ENCODE measurements around the gene MICALL2.

MICALL2 gene

DNA sequence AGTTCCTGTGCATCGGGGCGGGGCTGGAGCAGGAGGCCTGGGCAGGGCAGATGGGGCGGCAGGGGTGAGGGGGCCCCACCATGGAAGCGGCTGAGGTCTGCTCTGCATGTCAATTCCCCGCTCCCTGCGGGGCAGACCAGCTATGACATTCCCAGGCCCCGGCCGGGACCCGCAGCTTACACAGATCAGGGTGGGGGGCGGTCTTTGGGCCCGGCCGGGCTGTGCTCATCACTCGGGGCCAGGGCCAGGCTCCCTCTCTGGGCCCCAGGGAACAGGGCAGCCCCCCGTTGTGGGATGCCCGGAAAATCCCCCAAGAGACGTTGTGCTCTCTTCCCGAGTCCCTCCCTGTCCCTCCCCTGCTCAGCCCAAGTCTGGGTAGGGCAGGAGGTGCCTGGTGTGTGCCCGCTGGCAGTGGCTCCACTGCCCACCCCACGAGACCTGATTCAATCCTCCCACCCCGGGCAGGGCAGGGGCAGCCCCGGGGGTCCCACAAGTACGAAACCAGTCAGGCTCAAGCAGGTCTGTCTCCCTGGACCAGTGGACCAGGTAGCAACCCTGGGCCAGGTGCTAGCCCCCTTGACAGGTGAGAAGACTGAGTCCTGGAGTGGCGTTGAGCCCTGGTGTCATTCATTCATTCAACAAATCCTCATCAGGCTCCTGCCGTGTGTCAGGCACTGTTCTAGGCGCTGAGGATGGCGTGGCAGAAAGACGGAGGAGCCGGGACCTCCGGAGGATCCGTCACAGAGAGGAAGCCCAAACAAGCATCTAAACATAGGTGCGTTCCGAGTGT is 29.0 kb downstream of the MICALL2 start:
- H3K27ac ChIP-seq, result no peak overlapping the region

GRCh38 chr7:1428941-1429501 is 30.2 kb downstream of the MICALL2 start:
- TF ChIP-seq CTCF (IDR thresholded peaks at IDR 0.05) (no peak), ZFX (IDR thresholded peaks at IDR 0.05; ENCODE audit: borderline replicate concordance) (no peak)

More for the DNA sequence above, 29.0 kb downstream of the MICALL2 start:
- TF ChIP-seq ZFX (IDR thresholded peaks at IDR 0.05; ENCODE audit: borderline replicate concordance) (no peak), CTCF (IDR thresholded peaks at IDR 0.05) (no peak)

DNA sequence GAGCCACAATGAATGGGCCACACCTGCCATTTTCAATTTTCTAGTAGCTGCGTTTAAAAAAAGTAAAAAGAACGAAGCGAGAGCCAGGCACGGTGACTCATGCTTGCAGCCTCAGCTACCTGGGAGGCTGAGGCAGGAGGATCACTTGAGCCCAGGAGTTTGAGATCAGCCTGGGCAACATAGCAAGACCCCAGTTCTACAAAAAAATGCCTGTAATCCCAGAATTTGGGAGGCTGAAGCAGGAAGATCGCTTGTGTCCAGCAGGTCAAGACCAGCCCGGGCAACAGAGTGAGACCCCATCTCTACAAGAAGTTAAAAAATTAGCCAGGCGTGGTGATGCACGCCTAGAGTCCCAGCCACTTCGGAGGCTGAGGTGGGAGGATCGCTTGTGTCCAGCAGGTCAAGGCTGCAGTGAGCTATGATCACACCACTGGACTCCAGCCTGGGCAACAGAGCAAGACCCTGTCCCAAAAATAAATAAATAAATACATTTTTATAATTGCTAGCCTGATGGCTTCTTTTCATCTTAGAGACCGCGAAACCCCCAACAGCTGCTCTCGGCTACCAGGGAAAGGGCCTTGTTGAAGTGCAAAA is 32.1 kb downstream of the MICALL2 start:
- TF ChIP-seq CTCF (IDR thresholded peaks at IDR 0.05), result no peak
- TF ChIP-seq ZFX (IDR thresholded peaks at IDR 0.05; ENCODE audit: borderline replicate concordance), result no peak
- no peak overlapping the region for H3K27ac ChIP-seq

More at GRCh38 chr7:1428941-1429501, 30.2 kb downstream of the MICALL2 start:
- no peak overlapping the region for H3K27ac ChIP-seq

- TF ChIP-seq ZFX (IDR thresholded peaks at IDR 0.05; ENCODE audit: borderline replicate concordance) (no peak), CTCF (IDR thresholded peaks at IDR 0.05) (no peak)
- H3K27ac ChIP-seq, result no peak overlapping the region
These were observed 32.8 kb downstream of the MICALL2 start for GRCh38 chr7:1426474-1426873.

DNA sequence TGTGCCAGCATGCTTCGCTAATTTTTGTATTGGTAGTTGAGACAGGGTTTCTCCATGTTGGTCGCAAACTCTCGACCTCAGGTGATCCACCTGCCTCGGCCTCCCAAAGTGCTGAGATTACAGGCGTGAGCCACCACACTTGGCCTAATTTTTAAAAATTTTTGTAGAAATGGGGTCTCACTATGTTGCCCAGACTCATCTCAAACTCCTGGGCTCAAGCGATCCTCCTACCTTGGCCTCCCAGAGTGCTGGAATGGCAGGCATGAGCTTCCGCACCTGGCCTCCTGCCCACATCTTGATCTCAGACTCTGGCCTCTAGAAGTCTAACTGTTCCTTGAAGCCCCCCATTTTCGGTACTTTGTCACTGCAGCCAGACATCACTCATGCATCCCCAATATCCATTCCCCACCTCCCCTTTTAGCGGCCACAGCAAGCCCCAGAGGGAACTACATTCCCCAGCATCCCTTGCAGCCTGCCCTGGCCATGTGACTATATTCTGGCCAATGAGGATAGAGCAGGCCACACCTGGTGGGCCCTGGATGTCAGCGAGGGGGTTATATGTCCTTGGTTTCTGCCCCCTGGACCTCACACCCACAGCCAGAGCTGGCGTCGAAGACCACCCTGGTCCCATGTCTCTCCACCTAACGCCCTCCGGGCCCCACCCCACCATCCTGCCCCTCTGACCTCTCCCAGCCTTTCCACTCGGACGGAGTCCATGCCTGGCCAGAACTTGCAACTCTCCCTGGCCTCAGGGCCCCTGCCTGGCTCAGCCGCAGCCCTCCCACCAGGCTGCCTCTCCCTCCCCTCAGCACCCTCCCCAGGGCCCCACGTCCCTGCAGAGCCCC is 33.8 kb downstream of the MICALL2 start:
- H3K27ac ChIP-seq, result no peak overlapping the region
- no peak for TF ChIP-seq CTCF (IDR thresholded peaks at IDR 0.05)
- no peak for TF ChIP-seq ZFX (IDR thresholded peaks at IDR 0.05; ENCODE audit: borderline replicate concordance)

GRCh38 chr7:1424041-1424440 is 35.2 kb downstream of the MICALL2 start:
- no peak overlapping the region for H3K27ac ChIP-seq
- TF ChIP-seq ZFX (IDR thresholded peaks at IDR 0.05; ENCODE audit: borderline replicate concordance) (no peak), CTCF (IDR thresholded peaks at IDR 0.05) (no peak)

Data from 22Rv1 (cell line).